ENCODE measurements around the gene MAFF.

- TF ChIP-seq CTCF (IDR thresholded peaks at IDR 0.05; ENCODE audit: low read depth, low read length) (no peak), EZH2phosphoT487 (IDR thresholded peaks at IDR 0.05; ENCODE audit: low read depth) (no peak)
These were observed 9.9 kb upstream of the MAFF start for GRCh38 chr22:38191731-38192474.

All from OCI-LY3 (cell line).